AG10803 (cell line): Measurements from ENCODE around the gene RPA4.

Experiments used
- DNase-seq: peaks from one replicate; pipeline ENCODE4 v3.0.0; 2010; ENCODE audit warnings: low read depth
- H3K4me3 ChIP-seq: 2 replicates; pipeline ENCODE4 v1.5.1; 2011; ENCODE audit warnings: mild to moderate bottlenecking, low read length, control low read depth
- CTCF ChIP-seq: conservative IDR thresholded peaks from 2 replicates; pipeline ENCODE4 v1.5.1; 2011; ENCODE audit warnings: mild to moderate bottlenecking, low read length, control low read depth, inconsistent platforms

Gene RPA4

GRCh38 chrX:96907516-96908272 lies 24.0 kb downstream of the RPA4 start:
- DNase-seq: no peak
- H3K4me3 ChIP-seq: no peak overlapping the region
- no peak for TF ChIP-seq CTCF

- no peak for TF ChIP-seq CTCF
- H3K4me3 ChIP-seq: no peak overlapping the region
- no peak for DNase-seq
Observed at GRCh38 chrX:96909291-96909690, 25.6 kb downstream of the RPA4 start.

GRCh38 chrX:96918864-96919263 lies 35.2 kb downstream of the RPA4 start:
- no peak overlapping the region for H3K4me3 ChIP-seq
- no peak for DNase-seq
- no peak for TF ChIP-seq CTCF

GRCh38 chrX:96919672-96920071 lies 36.0 kb downstream of the RPA4 start:
- DNase-seq: no peak

GRCh38 chrX:96924581-96924980 lies 40.9 kb downstream of the RPA4 start:
- no peak for DNase-seq
- no peak overlapping the region for H3K4me3 ChIP-seq
- TF ChIP-seq CTCF: no peak

More at GRCh38 chrX:96919672-96920071, 36.0 kb downstream of the RPA4 start:
- TF ChIP-seq CTCF: no peak
- H3K4me3 ChIP-seq: no peak overlapping the region

- H3K4me3 ChIP-seq: no peak overlapping the region
- DNase-seq: no peak
- TF ChIP-seq CTCF: no peak
Observed at GRCh38 chrX:96929036-96929435, 45.3 kb downstream of the RPA4 start.
